Uterus (tissue), 4 donors: ENCODE results near the gene NOP53. TPM values are rescaled to one million over a fixed set of nuclear protein-coding genes. Genes with fewer than 3 reads are reported as not detected.

Experiments used
- DNase-seq, 2 donors: peaks; one replicate each; pipeline ENCODE4 v3.0.0-alpha.2; 2019 to 2020
- H3K27ac ChIP-seq, 2 donors: fragments of 200-600 bp; sonication (generic); 1 replicate in 1 of 2; 2 replicates in 1 of 2; pipeline ENCODE4 v1.5.1; 2016 to 2018
- H3K27me3 ChIP-seq, 2 donors: fragments of 200-600 bp; sonication (generic); one replicate each; pipeline ENCODE4 v1.5.1; 2018 to 2019; ENCODE audit warnings: control low read depth in 1 of 2
- H3K36me3 ChIP-seq, 2 donors: fragments of 200-600 bp; sonication (generic); one replicate each; pipeline ENCODE4 v1.5.1; 2019; ENCODE audit warnings: control low read depth in 1 of 2
- H3K4me1 ChIP-seq, 2 donors: fragments of 200-600 bp; sonication (generic); one replicate each; pipeline ENCODE4 v1.5.1; 2018 to 2019; ENCODE audit warnings: control low read depth in 1 of 2
- H3K4me3 ChIP-seq, 2 donors: fragments of 200-600 bp; sonication (generic); 1 replicate in 1 of 2; 2 replicates in 1 of 2; pipeline ENCODE4 v1.5.1; 2018 to 2019; ENCODE audit warnings: mild to moderate bottlenecking in 1 of 2
- H3K9me3 ChIP-seq, 2 donors: fragments of 200-600 bp; sonication (generic); one replicate each; pipeline ENCODE4 v1.5.1; 2019; ENCODE audit warnings: control low read depth in 1 of 2
- CTCF ChIP-seq, 4 experiments: fragments of 200-600 bp in 2 of 4; fragments of 450-650 bp in 2 of 4; sonication (generic) in 2 of 4; IDR thresholded peaks; one replicate each; pipeline ENCODE4 v1.5.1; 2016 to 2019; ENCODE audit warnings: antibody characterized with exemption in 4 of 4, mild to moderate bottlenecking in 2 of 4, moderate library complexity in 1 of 4
- POLR2A ChIP-seq, 2 donors: fragments of 450-650 bp; IDR thresholded peaks; one replicate each; pipeline ENCODE4 v1.6.1; 2016; ENCODE audit warnings: antibody characterized with exemption in 2 of 2, mild to moderate bottlenecking in 1 of 2, moderate library complexity in 1 of 2
- intact Hi-C: fragments of 100-400 bp; cut with DNase I; formaldehyde crosslinking; loops from one replicate; pipeline ENCODE4 v1.15.1; 2023; ENCODE audit warnings: low total_unique reads
- small RNA-seq: library from RNA; depleted of rRNA; stranded (forward); fragments of <200 nt; gene quantifications from one replicate; pipeline ENCODE3, GENCODE V24; 2016
- total RNA-seq, 4 donors: library from RNA; depleted of rRNA in 3 of 4; stranded (reverse); fragments of >200 nt in 3 of 4; gene quantifications; one replicate each; pipeline versions ENCODE4 v1.1.0 to v1.2.4, GENCODE V29; 2014 to 2023
- donor health status: DM: yes; HTN: yes; CAD: no.

NOP53 gene
- total RNA-seq, 4 donors from 2014 or later: 116 to 555 (median 444) TPM

DNA sequence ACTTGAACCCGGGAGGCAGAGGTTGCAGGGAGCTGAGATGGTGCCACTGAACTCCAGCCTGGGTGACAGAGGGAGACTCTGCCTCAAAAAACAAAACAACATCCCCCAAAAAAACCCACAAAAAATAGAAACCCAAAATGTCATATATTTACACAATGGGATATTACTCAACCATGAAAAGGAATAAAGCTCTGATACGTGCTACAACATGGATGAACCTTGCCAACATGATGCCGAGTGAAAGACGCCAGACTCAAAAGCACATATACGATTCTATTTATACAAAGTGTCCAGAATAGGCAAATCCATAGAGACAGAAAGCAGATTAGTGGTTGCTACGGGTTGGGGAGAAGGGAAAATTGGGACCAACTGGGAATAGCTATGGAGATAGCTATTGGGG, 61.1 kb downstream of the NOP53 start:
- Histone ChIP-seq H3K36me3 (no peaks in the 10 kb centered on the region), H3K27me3 (no peaks in the 10 kb centered on the region), H3K9me3 (no peaks in the 10 kb centered on the region), H3K4me3 (no peak overlapping the region), H3K27ac (no peak overlapping the region), H3K4me1 (no peaks in the 10 kb centered on the region)
- TF ChIP-seq POLR2A (IDR thresholded peaks at IDR 0.05): no peak
- TF ChIP-seq CTCF (IDR thresholded peaks at IDR 0.05): no peak
- intact Hi-C loops: no loop called here
- no peak for DNase-seq

Small RNA genes within 50 kb of the gene (small RNA-seq; reads per million reads assigned to genes)
- gene AC008745.1 (not detected), gene SNORD23 (not detected)

Other genes with a start within 250 kb of the NOP53 start
- 100 to 1,000 TPM in 3 of 4 donors, 10 to 100 TPM in 1; 36.5 to 693 (median 144) TPM for gene NAPA, start 230.5 kb upstream of the NOP53 start, total RNA-seq
- gene ZNF541, start 172.4 kb upstream of the NOP53 start, total RNA-seq: 1 to 10 TPM in 1 of 4 donors, under 1 TPM in 1, not detected in 2; 0.90 to 1.2 TPM
- 10 to 100 TPM in 3 of 4 donors, 1 to 10 TPM in 1; 2.0 to 28.1 (median 20.5) TPM for gene BICRA, start 136.4 kb upstream of the NOP53 start, total RNA-seq
- 100 to 1,000 TPM in 1 of 4 donors, 10 to 100 TPM in 3; 72.0 to 198 (median 82.9) TPM for gene EHD2, start 32.1 kb upstream of the NOP53 start, total RNA-seq
- gene SELENOW, start 33.2 kb downstream of the NOP53 start, total RNA-seq: 1,000 to 10,000 TPM in 1 of 4 donors, 100 to 1,000 TPM in 3; 173 to 1,323 (median 512) TPM
- gene TPRX1, start 59.0 kb downstream of the NOP53 start, total RNA-seq: not detected
- not detected for gene CRX, start 76.4 kb downstream of the NOP53 start, total RNA-seq
- not detected for gene TPRX2, start 113.7 kb downstream of the NOP53 start, total RNA-seq
- gene SULT2A1, start 140.8 kb downstream of the NOP53 start, total RNA-seq: not detected
- not detected for gene BSPH1, start 246.6 kb downstream of the NOP53 start, total RNA-seq
- gene ELSPBP1, start 249.1 kb downstream of the NOP53 start, total RNA-seq: not detected